Bronchial epithelial cell (primary cell): ENCODE measurements around the gene ACACB. TPM values are rescaled to one million over a fixed set of nuclear protein-coding genes. Genes with fewer than 3 reads are reported as not detected.

Experiments
- DNase-seq: peaks from one replicate; pipeline ENCODE4 v3.0.0-alpha.2; 2010; ENCODE audit warnings: low read depth
- FAIRE-seq: peaks from 2 replicates; lab custom pipeline; 2011; peaks lifted over from hg19 to GRCh38; lab: Jason Lieb, UNC
- H3K27me3 ChIP-seq: 2 replicates; pipeline ENCODE4 v1.5.1; 2011; ENCODE audit warnings: low read length; ENCODE audit not compliant: control insufficient read depth, insufficient read depth
- H3K36me3 ChIP-seq: 2 replicates; pipeline ENCODE4 v1.5.1; 2011; ENCODE audit warnings: low read length; ENCODE audit not compliant: control insufficient read depth, insufficient read depth
- H3K4me3 ChIP-seq: 2 replicates; pipeline ENCODE4 v1.5.1; 2011; ENCODE audit warnings: mild to moderate bottlenecking, low read depth, low read length, control low read depth
- CTCF ChIP-seq: IDR thresholded peaks from 2 replicates; pipeline ENCODE4 v1.5.1; 2011; ENCODE audit warnings: mild to moderate bottlenecking, moderate library complexity, low read length, control low read depth, inconsistent platforms; ENCODE audit not compliant: insufficient read depth, severe bottlenecking
- total RNA-seq: library from RNA; depleted of rRNA; stranded (reverse); fragments of >200 nt; gene quantifications from 2 replicates; pipeline ENCODE4 v1.2.1, GENCODE V29; 2014

The ACACB gene
- total RNA-seq, 1 donor from 2014 or later: 0.79 TPM

DNA sequence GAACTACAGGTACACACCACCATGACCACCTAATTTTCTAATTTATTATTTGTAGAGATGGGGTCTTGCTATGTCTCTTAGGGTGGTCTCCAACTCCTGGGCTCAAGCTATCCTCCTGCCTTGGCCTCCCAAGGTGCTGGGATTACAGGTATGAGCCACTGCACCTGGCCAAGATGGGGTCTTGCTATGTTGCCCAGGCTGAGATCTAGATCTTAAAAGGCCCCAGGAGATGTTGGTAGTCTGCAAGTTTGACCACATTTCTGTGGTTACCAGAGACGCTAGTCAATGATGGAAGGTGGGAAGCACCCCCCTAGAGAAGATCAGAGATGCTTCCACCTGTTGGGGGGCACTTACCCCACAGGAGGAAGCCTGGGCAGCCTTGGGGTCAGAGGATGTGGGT lies 158.0 kb downstream of the ACACB start:
- no peak for TF ChIP-seq CTCF
- Histone ChIP-seq H3K36me3 (no peaks in the 10 kb centered on the region), H3K27me3 (no peaks in the 10 kb centered on the region), H3K4me3 (no peak overlapping the region)
- no peak for DNase-seq
- FAIRE-seq: no peak

DNA sequence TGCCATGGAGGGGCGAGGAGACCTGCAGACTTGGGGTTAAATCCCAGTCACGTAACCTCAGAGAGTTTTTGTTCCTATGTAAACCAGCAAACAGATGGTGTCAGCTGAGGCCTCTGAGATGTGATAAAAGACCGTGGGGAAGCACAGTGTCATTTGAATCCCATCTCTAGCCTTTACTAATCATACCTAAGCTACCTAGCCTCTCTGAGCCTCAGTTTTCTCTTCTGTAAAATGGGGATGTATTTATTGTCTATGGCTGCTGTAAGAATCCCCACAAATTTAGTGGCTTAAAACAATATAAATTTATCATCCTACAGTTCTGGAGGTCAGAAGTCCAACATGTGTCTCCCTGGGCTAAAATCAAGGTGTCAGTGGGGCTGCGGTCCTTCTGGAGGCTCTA lies 158.8 kb downstream of the ACACB start:
- Histone ChIP-seq H3K4me3 (no peak overlapping the region), H3K27me3 (no peaks in the 10 kb centered on the region), H3K36me3 (no peaks in the 10 kb centered on the region)
- no peak for TF ChIP-seq CTCF
- FAIRE-seq (no peak), DNase-seq (no peak)

DNA sequence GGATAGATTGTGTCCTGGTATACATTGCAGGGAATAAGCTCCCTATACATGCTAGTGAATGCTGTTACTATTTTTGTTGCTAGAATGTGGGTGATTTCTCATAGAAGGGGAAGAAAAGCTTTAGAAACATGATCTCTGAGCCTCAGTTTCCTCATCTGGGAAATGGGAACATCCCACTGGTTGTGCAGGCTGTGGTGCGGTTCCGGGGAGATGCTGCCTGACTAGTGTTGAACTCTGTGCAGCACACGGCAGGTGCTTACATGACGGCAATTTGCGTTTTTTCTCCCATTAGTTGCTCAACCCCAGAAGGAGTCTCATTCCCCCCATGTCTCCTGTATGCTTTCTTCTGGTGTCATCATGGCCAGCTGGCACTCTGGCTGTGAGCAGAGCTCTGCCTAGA lies 159.8 kb downstream of the ACACB start:
- no peak for TF ChIP-seq CTCF
- FAIRE-seq: no peak
- no peak overlapping the region for H3K4me3 ChIP-seq
- H3K27me3 ChIP-seq: no peaks in the 10 kb centered on the region
- no peaks in the 10 kb centered on the region for H3K36me3 ChIP-seq
- DNase-seq: no peak

GRCh38 chr12:109277255-109277898 lies 161.0 kb downstream of the ACACB start:
- no peak overlapping the region for H3K4me3 ChIP-seq
- no peaks in the 10 kb centered on the region for H3K36me3 ChIP-seq
- DNase-seq: no peak
- no peak for TF ChIP-seq CTCF
- no peaks in the 10 kb centered on the region for H3K27me3 ChIP-seq
- FAIRE-seq: no peak

DNA sequence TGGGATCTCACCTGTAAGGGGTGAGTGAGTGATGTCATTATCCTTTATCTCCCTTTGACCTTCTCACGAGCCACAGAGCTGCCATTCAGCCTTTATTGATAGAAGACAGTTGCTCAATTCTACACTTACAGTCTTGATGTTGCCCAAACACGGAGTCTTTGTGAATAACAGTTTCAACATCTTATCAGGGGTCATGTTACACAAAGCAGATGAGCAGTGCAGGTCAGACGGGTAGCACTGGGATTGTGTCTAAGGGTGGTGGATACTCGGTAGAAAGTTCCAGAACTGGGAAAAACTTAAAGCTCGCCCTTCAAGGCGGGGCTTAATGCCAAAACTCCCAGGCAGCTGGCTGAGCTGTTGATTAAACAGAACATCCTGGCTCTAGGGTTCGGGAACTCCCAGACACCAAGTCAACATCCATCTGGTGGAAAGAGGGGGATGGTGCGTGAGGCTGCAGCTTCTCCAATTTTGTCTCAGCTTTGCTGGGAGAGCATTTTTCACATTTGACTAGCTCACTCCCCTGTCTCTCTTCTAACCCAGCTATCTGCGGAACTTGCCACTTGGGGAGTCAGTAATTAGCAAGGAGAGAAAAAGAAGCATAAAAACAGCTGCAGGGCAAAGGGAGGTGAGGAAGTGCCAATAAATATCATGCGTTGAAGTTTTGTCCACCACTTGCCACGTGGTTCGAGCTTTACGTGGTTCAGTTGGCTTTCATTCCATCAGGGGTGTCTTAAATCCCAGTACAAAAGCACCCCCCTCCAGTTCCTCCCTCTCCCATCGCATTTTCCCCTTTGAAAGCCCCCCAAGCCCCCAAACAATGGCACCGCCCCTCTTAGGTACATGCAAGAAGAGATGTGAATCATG lies 161.7 kb downstream of the ACACB start:
- peak; percentile 18 for DNase-seq
- Histone ChIP-seq H3K4me3 (no peak overlapping the region), H3K27me3 (no peaks in the 10 kb centered on the region), H3K36me3 (no peaks in the 10 kb centered on the region)
- FAIRE-seq: no peak
- no peak for TF ChIP-seq CTCF
